Vagina (tissue), 2 donors: ENCODE results near the gene IKBKE.

Source experiments
- POLR2A ChIP-seq, 2 donors: fragments of 450-650 bp; IDR thresholded peaks; one replicate each; pipeline ENCODE4 v1.6.1; 2017; ENCODE audit warnings: antibody characterized with exemption in 2 of 2, mild to moderate bottlenecking in 2 of 2, moderate library complexity in 2 of 2
- TF ChIP-seq, protein P1 (sequence below), 3 experiments: fragments of 450-650 bp in 2 of 3; fragments of 200-600 bp in 1 of 3; sonication (generic) in 1 of 3; IDR thresholded peaks; one replicate each; pipeline ENCODE4 v1.5.1; 2017 to 2019; ENCODE audit warnings: antibody characterized with exemption in 3 of 3, mild to moderate bottlenecking in 2 of 3, moderate library complexity in 2 of 3

DNA sequence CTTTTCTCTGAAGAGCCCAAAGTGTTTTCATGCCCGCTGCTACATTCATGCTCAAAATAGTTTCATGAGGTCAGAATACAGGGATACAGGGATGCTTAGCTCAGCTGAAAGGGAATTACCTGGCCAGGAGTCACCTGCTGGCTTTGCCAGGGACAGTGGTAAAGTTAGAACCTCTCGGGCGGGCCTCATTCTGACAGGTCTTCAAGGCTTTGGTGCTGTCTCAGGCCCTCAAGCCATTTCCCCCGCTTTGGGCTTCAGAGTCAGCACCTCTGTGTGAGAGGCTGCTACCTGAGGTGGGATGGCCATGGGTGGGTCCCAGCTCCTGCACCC, 42.5 kb downstream of the IKBKE start:
- no peak for TF ChIP-seq POLR2A (IDR thresholded peaks at IDR 0.05)
- TF ChIP-seq, protein P1, sequence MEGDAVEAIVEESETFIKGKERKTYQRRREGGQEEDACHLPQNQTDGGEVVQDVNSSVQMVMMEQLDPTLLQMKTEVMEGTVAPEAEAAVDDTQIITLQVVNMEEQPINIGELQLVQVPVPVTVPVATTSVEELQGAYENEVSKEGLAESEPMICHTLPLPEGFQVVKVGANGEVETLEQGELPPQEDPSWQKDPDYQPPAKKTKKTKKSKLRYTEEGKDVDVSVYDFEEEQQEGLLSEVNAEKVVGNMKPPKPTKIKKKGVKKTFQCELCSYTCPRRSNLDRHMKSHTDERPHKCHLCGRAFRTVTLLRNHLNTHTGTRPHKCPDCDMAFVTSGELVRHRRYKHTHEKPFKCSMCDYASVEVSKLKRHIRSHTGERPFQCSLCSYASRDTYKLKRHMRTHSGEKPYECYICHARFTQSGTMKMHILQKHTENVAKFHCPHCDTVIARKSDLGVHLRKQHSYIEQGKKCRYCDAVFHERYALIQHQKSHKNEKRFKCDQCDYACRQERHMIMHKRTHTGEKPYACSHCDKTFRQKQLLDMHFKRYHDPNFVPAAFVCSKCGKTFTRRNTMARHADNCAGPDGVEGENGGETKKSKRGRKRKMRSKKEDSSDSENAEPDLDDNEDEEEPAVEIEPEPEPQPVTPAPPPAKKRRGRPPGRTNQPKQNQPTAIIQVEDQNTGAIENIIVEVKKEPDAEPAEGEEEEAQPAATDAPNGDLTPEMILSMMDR (IDR thresholded peaks at IDR 0.05) = no peak
